OCI-LY1 (cell line): ENCODE data around the gene BPNT1.

ENCODE experiments used
- EZH2 ChIP-seq: fragments of 200-600 bp; sonication (generic), shearing (Covaris generic); IDR thresholded peaks from 2 replicates; pipeline ENCODE4 v1.8.0; 2017; ENCODE audit warnings: borderline replicate concordance, mixed run types, mild to moderate bottlenecking, antibody characterized with exemption, low read length, moderate library complexity, mixed read lengths
- TF ChIP-seq, protein P1 (sequence below): fragments of 200-600 bp; sonication (generic), shearing (Covaris generic); IDR thresholded peaks from 2 replicates; pipeline ENCODE4 v1.5.1; 2017; ENCODE audit warnings: mild to moderate bottlenecking, antibody characterized with exemption, low read length, moderate library complexity, mixed read lengths

DNA sequence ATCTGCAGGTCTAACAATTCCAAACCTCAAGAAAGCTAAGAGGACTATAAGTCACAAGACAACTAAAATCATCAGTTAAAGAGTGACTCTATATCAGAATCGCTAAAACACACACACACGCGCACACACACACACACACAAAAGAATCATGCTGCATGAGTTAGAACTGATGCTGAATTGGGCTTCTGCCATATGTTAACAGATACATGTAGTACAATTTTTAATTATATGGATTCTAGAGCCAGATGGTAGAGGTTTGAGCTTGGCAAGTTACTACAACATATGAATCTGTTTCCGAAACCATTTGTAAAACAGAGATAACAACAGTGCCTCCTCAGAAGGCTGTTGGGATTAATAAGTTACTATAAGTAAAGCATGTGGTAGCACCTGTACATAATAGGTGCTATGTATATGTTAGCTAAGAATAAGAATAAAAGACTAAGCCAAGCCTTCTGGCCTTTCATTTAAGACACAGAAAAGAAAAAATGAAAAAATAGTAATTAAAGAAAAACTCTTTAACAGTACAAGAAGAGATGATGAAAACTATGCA, 61.2 kb downstream of the BPNT1 start:
- TF ChIP-seq, protein P1, sequence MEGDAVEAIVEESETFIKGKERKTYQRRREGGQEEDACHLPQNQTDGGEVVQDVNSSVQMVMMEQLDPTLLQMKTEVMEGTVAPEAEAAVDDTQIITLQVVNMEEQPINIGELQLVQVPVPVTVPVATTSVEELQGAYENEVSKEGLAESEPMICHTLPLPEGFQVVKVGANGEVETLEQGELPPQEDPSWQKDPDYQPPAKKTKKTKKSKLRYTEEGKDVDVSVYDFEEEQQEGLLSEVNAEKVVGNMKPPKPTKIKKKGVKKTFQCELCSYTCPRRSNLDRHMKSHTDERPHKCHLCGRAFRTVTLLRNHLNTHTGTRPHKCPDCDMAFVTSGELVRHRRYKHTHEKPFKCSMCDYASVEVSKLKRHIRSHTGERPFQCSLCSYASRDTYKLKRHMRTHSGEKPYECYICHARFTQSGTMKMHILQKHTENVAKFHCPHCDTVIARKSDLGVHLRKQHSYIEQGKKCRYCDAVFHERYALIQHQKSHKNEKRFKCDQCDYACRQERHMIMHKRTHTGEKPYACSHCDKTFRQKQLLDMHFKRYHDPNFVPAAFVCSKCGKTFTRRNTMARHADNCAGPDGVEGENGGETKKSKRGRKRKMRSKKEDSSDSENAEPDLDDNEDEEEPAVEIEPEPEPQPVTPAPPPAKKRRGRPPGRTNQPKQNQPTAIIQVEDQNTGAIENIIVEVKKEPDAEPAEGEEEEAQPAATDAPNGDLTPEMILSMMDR, result no peak
- TF ChIP-seq EZH2, result no peak
